Measurements from ENCODE around the gene MAN2B1.
A peak's percentile ranks its signal among the peaks of the same experiment; 100 is the strongest.

Gene MAN2B1

GRCh38 chr19:12610540-12611360, 55.8 kb downstream of the MAN2B1 start, which contains the start of the genes ZNF490 and ZNF791:
TSS of gene ZNF490 (minus strand) at chr19:12610813. CDS start at chr19:12610680, 133 bp downstream.
TSS of gene ZNF791 (plus strand) at chr19:12610920. CDS start at chr19:12611080, 160 bp downstream.
- DNase-seq: peak; percentile 99

DNA sequence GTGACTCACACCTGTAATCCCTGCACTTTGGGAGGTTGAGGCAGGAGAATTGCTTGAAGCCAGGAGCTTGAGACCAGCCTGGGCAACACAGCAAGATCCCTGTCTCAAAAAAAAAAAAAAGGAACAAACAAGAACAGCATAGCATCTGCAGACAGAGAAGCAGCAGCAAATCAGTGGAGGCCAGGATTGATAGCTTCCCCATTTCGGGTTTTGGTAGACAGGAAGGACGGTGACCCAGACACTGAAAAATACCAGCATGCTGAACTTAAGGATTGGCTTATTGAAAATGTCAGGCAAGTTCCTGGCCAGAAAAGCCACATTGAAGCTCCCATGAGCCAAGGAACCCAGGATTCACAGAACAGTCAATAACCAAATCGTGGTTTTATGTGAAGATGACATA, 58.9 kb downstream of the MAN2B1 start:
- DNase-seq: no peak

- DNase-seq: no peak
Measured at GRCh38 chr19:12606796-12607195, 59.7 kb downstream of the MAN2B1 start.

DNA sequence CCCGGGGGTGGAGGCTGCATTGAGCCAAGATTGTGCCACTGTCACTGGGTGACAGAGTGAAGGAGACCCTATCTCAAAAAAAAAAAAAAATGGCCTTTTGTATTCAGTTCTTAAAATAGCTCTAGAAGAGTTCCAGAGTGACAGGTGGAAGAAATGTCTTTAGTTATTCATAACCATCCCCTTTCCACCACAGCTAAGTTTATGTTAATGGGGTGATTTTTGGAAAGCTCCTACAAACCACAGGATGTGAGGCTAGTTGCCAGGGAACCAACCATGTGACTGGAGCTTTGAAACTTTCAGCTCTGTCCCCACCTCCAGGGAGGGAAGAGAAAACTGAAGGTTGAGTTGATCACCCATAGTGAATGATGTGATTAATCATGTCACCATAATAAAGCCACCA, 62.8 kb downstream of the MAN2B1 start:
- peak; percentile 76 for DNase-seq

GRCh38 chr19:12597594-12597993, 68.9 kb downstream of the MAN2B1 start:
- DNase-seq: no peak

- DNase-seq: no peak
Measured at GRCh38 chr19:12596927-12597548, 69.5 kb downstream of the MAN2B1 start.
